Ovary (tissue), 9 donors: Measurements from ENCODE around the gene SPOCK1. TPM values are rescaled to one million over a fixed set of nuclear protein-coding genes. Genes with fewer than 3 reads are reported as not detected.

Experiments
- DNase-seq, 5 donors: peaks; one replicate each; pipeline ENCODE4 v3.0.0-alpha.2; 2019 to 2020
- H3K27ac ChIP-seq, 2 donors: fragments of 200-600 bp; one replicate each; pipeline versions ENCODE4 v1.5.1 to v1.8.0; 2019 to 2022
- H3K27me3 ChIP-seq: fragments of 200-600 bp; one replicate; pipeline ENCODE4 v1.8.0; 2022
- H3K36me3 ChIP-seq: fragments of 200-600 bp; sonication (generic); one replicate; pipeline ENCODE4 v1.5.1; 2019
- H3K4me1 ChIP-seq: one replicate; pipeline ENCODE4 v1.8.1; 2013; ENCODE audit warnings: mild to moderate bottlenecking, moderate library complexity; ENCODE audit not compliant: insufficient read depth
- H3K4me3 ChIP-seq: fragments of 200-600 bp; sonication (generic); one replicate; pipeline ENCODE4 v1.5.1; 2017
- H3K9me3 ChIP-seq, 2 donors: fragments of 200-600 bp in 1 of 2; sonication (generic) in 1 of 2; one replicate each; pipeline versions ENCODE4 v1.5.1 to v1.8.1; 2013 to 2019; ENCODE audit warnings: mild to moderate bottlenecking in 1 of 2, moderate library complexity in 1 of 2
- EP300 ChIP-seq: sonication (generic); formaldehyde crosslinking; IDR thresholded peaks from one replicate; pipeline ENCODE4 v1.6.1; 2017; ENCODE audit warnings: antibody characterized with exemption
- POLR2A ChIP-seq: fragments of 450-650 bp; IDR thresholded peaks from one replicate; pipeline ENCODE4 v1.6.1; 2017; ENCODE audit warnings: antibody characterized with exemption, mild to moderate bottlenecking, moderate library complexity
- WGBS, 3 donors: extraction: QIAGEN DNeasy Blood & Tissue Kit in 1 of 3; methylation state at CpG; one replicate each; pipeline versions ENCODE4 v1.1.5 to v1.1.7; 2013 to 2017; 5-methylcytosine and 5-hydroxymethylcytosine counted together
- intact Hi-C, 4 donors: fragments of 100-400 bp; cut with DNase I; formaldehyde crosslinking; loops; one replicate each; pipeline versions ENCODE4 v1.11.0 to v1.15.1; 2022 to 2023
- polyA plus RNA-seq, 2 donors: library from polyadenylated mRNA; stranded (reverse); fragments of 200-250 nt in 1 of 2; fragments of 350-450 nt in 1 of 2; fragmentation: Illumina TruSeq in 1 of 2; extraction: RNeasy Lipid Tissue Mini Kit (QIAGEN cat#74804) in 1 of 2; gene quantifications; one replicate each; pipeline ENCODE4 v1.2.3, GENCODE V29; 2013 to 2014
- total RNA-seq, 7 donors: library from RNA; depleted of rRNA in 2 of 7; stranded (reverse); fragments of >200 nt in 2 of 7; fragmentation: NEBNext Ultra II Directional in 3 of 7; extraction: Animal tissue kit (Norgen Biotek cat#: 25700) in 3 of 7; gene quantifications; one replicate each; pipeline versions ENCODE4 v1.1.0 to v1.2.4, GENCODE V29; 2016 to 2023
- TF ChIP-seq, protein P1 (sequence below), 3 donors: fragments of 450-650 bp in 2 of 3; fragments of 200-600 bp in 1 of 3; IDR thresholded peaks; one replicate each; pipeline versions ENCODE4 v1.5.1 to v1.8.0; 2016 to 2022; ENCODE audit warnings: antibody characterized with exemption in 3 of 3, mild to moderate bottlenecking in 1 of 3
- donor health status: DM: no; HTN: no; CAD: no; lungs with moderate emphysema.
- donor health status: DM: no; HTN: no; CAD: no.
- donor health status: Bipolar disorder and iron deficiency.
- donor health status: DM: yes; HTN: yes; CAD: no.
- donor health status: DM: no; HTN: no; CAD: no.
- donor health status: DM: yes; HTN: yes; CAD: no.

The SPOCK1 gene
- total and polyA plus RNA-seq, 9 donors = 1.3 to 42.6 (median 10.8) TPM

DNA sequence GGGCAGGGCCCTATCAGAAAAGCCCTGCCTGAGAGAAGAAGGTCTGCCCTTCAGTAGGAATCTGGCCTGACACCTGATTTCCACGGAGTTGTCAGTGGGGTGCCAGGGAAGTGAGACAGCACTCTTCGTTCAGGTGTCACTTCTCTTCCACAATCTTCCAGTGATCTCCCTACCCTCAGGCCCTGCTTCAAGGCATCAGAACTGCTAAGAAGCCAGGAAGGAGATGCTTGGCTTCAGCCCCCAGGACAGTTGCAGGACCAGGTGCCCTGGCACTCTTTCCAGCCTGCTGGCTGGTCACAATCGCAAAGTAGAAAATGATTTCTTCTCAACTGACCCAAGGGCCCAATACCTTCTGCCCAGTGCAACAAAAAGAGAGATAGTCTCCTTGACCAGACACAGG is 50.3 kb downstream of the SPOCK1 start:
- Histone ChIP-seq H3K27ac (no peak overlapping the region), H3K27me3 (no peaks in the 10 kb centered on the region), H3K9me3 (no peaks in the 10 kb centered on the region), H3K4me3 (no peak overlapping the region), H3K4me1 (no peaks in the 10 kb centered on the region), H3K36me3 (no peaks in the 10 kb centered on the region)
- intact Hi-C loops = no loop called here
- DNase-seq = no peak
- TF ChIP-seq, protein P1, sequence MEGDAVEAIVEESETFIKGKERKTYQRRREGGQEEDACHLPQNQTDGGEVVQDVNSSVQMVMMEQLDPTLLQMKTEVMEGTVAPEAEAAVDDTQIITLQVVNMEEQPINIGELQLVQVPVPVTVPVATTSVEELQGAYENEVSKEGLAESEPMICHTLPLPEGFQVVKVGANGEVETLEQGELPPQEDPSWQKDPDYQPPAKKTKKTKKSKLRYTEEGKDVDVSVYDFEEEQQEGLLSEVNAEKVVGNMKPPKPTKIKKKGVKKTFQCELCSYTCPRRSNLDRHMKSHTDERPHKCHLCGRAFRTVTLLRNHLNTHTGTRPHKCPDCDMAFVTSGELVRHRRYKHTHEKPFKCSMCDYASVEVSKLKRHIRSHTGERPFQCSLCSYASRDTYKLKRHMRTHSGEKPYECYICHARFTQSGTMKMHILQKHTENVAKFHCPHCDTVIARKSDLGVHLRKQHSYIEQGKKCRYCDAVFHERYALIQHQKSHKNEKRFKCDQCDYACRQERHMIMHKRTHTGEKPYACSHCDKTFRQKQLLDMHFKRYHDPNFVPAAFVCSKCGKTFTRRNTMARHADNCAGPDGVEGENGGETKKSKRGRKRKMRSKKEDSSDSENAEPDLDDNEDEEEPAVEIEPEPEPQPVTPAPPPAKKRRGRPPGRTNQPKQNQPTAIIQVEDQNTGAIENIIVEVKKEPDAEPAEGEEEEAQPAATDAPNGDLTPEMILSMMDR (IDR thresholded peaks at IDR 0.05) = no peak
- no peak for TF ChIP-seq POLR2A
- TF ChIP-seq EP300 = no peak
- WGBS, 3 donors = 50 to 65% (median 60%) methylated on average over 3 of the region's 3 CpGs

DNA sequence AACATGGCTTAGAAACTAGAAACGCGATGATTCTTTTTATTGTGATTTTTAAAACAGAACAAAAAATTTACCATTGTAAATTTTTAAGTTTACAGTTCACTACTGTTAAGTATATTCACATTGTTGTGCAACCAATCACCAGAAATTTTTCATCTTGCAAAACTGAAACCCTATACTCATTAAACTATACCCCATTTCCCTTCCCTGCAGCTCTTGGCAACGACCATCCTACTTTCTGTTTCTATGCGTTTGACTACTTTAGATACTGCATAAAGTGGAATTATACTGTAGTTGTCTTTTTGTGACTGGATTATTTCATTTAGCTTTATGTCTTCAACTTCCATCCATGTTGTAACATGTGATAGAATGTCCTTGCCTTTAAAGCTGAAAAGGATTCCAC is 52.5 kb downstream of the SPOCK1 start:
- TF ChIP-seq EP300 = no peak
- TF ChIP-seq POLR2A = no peak
- TF ChIP-seq, protein P1 (IDR thresholded peaks at IDR 0.05) = no peak
- Histone ChIP-seq H3K4me3 (no peak overlapping the region), H3K4me1 (no peaks in the 10 kb centered on the region), H3K27ac (no peak overlapping the region), H3K36me3 (no peaks in the 10 kb centered on the region), H3K9me3 (no peaks in the 10 kb centered on the region), H3K27me3 (no peaks in the 10 kb centered on the region)
- intact Hi-C loops = no loop called here
- no peak for DNase-seq
- 65 to 73% (median 73%) methylated on average over 4 of the region's 4 CpGs for WGBS, 3 donors

DNA sequence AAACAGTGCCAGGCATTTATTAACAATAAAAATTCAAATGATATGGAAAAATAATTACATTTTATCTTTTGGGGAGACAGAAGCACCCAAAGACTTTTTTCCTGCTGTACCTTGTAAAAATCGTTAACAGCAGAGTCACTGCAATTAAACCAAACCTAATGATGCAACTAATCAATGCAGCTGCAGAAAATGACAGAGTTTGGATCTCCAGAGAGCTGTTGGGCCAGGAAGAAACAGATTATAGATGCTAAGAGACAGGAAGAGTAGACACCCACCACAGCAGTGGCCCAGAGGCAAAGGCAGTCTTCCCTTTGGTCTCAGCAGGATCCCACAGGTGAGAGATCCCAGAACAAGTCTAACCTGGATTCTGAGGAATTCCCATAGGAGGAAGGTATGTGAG is 53.0 kb downstream of the SPOCK1 start:
- Histone ChIP-seq H3K27me3 (no peaks in the 10 kb centered on the region), H3K36me3 (no peaks in the 10 kb centered on the region), H3K27ac (no peak overlapping the region), H3K4me3 (no peak overlapping the region), H3K9me3 (no peaks in the 10 kb centered on the region), H3K4me1 (no peaks in the 10 kb centered on the region)
- WGBS, 3 donors = 64 to 81% (median 69%) methylated on average over 1 of the region's 1 CpG
- TF ChIP-seq EP300 (no peak), POLR2A (no peak)
- TF ChIP-seq, protein P1 (IDR thresholded peaks at IDR 0.05) = no peak
- no peak for DNase-seq
- intact Hi-C loops = no loop called here

DNA sequence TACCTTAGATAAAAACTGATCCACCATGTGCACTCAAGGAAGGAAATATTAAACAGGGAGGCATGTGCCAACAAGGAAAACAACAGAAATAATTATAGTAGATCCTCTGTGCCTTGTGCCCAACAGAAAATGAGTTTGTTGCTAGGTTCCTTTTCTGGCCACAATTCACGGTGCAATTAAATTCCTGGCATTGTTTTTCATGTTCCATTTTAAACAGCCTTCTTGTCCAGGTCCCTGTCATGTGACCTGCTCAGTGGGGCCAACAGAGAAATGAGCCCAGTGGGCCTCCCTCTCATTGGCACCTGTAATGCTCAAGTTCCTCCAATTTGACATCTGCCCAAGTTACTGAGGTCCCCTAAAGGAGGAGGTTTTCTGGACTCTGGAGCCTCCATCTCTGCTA is 56.5 kb downstream of the SPOCK1 start:
- no peak overlapping the region for H3K27ac ChIP-seq
- intact Hi-C loops = no loop called here
- H3K4me3 ChIP-seq = no peak overlapping the region
- TF ChIP-seq, protein P1 (IDR thresholded peaks at IDR 0.05) = no peak
- TF ChIP-seq POLR2A (no peak), EP300 (no peak)
- DNase-seq = no peak
- H3K4me1 ChIP-seq = no peaks in the 10 kb centered on the region
- 50 to 63% (median 50%) methylated on average over 1 of the region's 1 CpG for WGBS, 3 donors
- H3K27me3 ChIP-seq = no peaks in the 10 kb centered on the region
- H3K36me3 ChIP-seq = no peaks in the 10 kb centered on the region
- no peaks in the 10 kb centered on the region for H3K9me3 ChIP-seq

DNA sequence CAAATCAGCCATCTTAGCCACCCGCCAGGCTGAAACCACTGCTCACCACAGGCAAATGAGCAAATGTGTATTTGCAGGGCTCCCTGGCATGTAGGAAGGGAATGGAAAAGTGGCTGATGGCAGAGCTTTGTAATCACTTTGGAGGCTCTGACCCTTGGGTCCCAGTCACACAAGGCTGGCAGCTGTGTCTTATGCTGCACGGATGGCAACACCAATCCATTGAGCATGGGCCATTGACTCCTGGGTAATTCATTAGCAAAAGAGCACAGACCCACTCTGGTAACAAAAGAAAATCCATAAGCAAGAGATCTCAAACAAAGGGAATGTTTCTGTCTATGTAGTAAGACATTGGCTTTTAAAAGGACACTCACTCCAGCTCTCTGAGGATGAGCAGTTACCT is 57.6 kb downstream of the SPOCK1 start:
- no peak for TF ChIP-seq POLR2A
- TF ChIP-seq EP300 = no peak
- TF ChIP-seq, protein P1 (IDR thresholded peaks at IDR 0.05) = no peak
- H3K4me1 ChIP-seq = no peaks in the 10 kb centered on the region
- H3K36me3 ChIP-seq = no peaks in the 10 kb centered on the region
- no peak for DNase-seq
- no peaks in the 10 kb centered on the region for H3K9me3 ChIP-seq
- no peaks in the 10 kb centered on the region for H3K27me3 ChIP-seq
- intact Hi-C loops = no loop called here
- 81 to 93% (median 89%) methylated on average over 2 of the region's 2 CpGs for WGBS, 3 donors
- H3K27ac ChIP-seq = no peak overlapping the region
- H3K4me3 ChIP-seq = no peak overlapping the region
